ENCODE results near the gene RNF121. TPM values are rescaled to one million over a fixed set of nuclear protein-coding genes. Genes with fewer than 3 reads are reported as not detected.

The RNF121 gene
- polyA plus RNA-seq, 2 donors, result 9.6 to 15.2 TPM

GRCh38 chr11:71977743-71978418 is 49.0 kb downstream of the RNF121 start:
- WGBS, 2 donors, result 41 to 47% methylated on average over 7 of the region's 7 CpGs
- Histone ChIP-seq H3K27ac (ENCODE audit: low read depth in 2 of 2, low read length in 1 of 2) (no peak overlapping the region), H3K4me1 (ENCODE audit: control insufficient read depth in 2 of 2, insufficient read depth in 2 of 2, low read length in 1 of 2) (peaks cover 0 to 2% of the 10 kb centered on the region in 2 donors), H3K36me3 (ENCODE audit: control insufficient read depth in 2 of 2, insufficient read depth in 2 of 2, low read length in 1 of 2) (peaks cover 0 to 2% of the 10 kb centered on the region in 2 donors), H3K27me3 (ENCODE audit: control insufficient read depth in 1 of 2, insufficient read depth in 2 of 2, low read length in 2 of 2) (no peaks in the 10 kb centered on the region), H3K4me3 (ENCODE audit: low read depth in 1 of 2, low read length in 2 of 2) (no peak overlapping the region), H3K9me3 (ENCODE audit: control insufficient read depth in 2 of 2, insufficient read depth in 1 of 2, low read depth in 1 of 2, low read length in 1 of 2) (no peaks in the 10 kb centered on the region)

GRCh38 chr11:71979094-71979493 is 50.2 kb downstream of the RNF121 start:
- Histone ChIP-seq H3K4me1 (ENCODE audit: control insufficient read depth in 2 of 2, insufficient read depth in 2 of 2, low read length in 1 of 2) (peaks cover 0 to 2% of the 10 kb centered on the region in 2 donors), H3K27me3 (ENCODE audit: control insufficient read depth in 1 of 2, insufficient read depth in 2 of 2, low read length in 2 of 2) (no peaks in the 10 kb centered on the region), H3K36me3 (ENCODE audit: control insufficient read depth in 2 of 2, insufficient read depth in 2 of 2, low read length in 1 of 2) (peaks cover 0 to 8% of the 10 kb centered on the region in 2 donors), H3K4me3 (ENCODE audit: low read depth in 1 of 2, low read length in 2 of 2) (no peak overlapping the region), H3K9me3 (ENCODE audit: control insufficient read depth in 2 of 2, insufficient read depth in 1 of 2, low read depth in 1 of 2, low read length in 1 of 2) (no peaks in the 10 kb centered on the region), H3K27ac (ENCODE audit: low read depth in 2 of 2, low read length in 1 of 2) (no peak overlapping the region)
- 92 to 97% methylated on average over 4 of the region's 4 CpGs for WGBS, 2 donors

GRCh38 chr11:71979602-71980001 is 50.8 kb downstream of the RNF121 start:
- Histone ChIP-seq H3K27ac (ENCODE audit: low read depth in 2 of 2, low read length in 1 of 2) (no peak overlapping the region), H3K36me3 (ENCODE audit: control insufficient read depth in 2 of 2, insufficient read depth in 2 of 2, low read length in 1 of 2) (peaks cover 0 to 8% of the 10 kb centered on the region in 2 donors), H3K27me3 (ENCODE audit: control insufficient read depth in 1 of 2, insufficient read depth in 2 of 2, low read length in 2 of 2) (no peaks in the 10 kb centered on the region), H3K4me3 (ENCODE audit: low read depth in 1 of 2, low read length in 2 of 2) (no peak overlapping the region), H3K9me3 (ENCODE audit: control insufficient read depth in 2 of 2, insufficient read depth in 1 of 2, low read depth in 1 of 2, low read length in 1 of 2) (no peaks in the 10 kb centered on the region), H3K4me1 (ENCODE audit: control insufficient read depth in 2 of 2, insufficient read depth in 2 of 2, low read length in 1 of 2) (peaks cover 0 to 2% of the 10 kb centered on the region in 2 donors)
- 83 to 85% methylated on average over 3 of the region's 3 CpGs for WGBS, 2 donors

- H3K27ac ChIP-seq (ENCODE audit: low read depth in 2 of 2, low read length in 1 of 2), result peak overlapping the region in 1 of 2 donors; percentile 29
- H3K4me1 ChIP-seq (ENCODE audit: control insufficient read depth in 2 of 2, insufficient read depth in 2 of 2, low read length in 1 of 2), result no peaks in the 10 kb centered on the region
- no peak overlapping the region for H3K4me3 ChIP-seq (ENCODE audit: low read depth in 1 of 2, low read length in 2 of 2)
- H3K27me3 ChIP-seq (ENCODE audit: control insufficient read depth in 1 of 2, insufficient read depth in 2 of 2, low read length in 2 of 2), result no peaks in the 10 kb centered on the region
- 81 to 92% methylated on average over 2 of the region's 2 CpGs for WGBS, 2 donors
- H3K9me3 ChIP-seq (ENCODE audit: control insufficient read depth in 2 of 2, insufficient read depth in 1 of 2, low read depth in 1 of 2, low read length in 1 of 2), result no peaks in the 10 kb centered on the region
- H3K36me3 ChIP-seq (ENCODE audit: control insufficient read depth in 2 of 2, insufficient read depth in 2 of 2, low read length in 1 of 2), result peaks cover 0 to 8% of the 10 kb centered on the region in 2 donors
These were observed 57.3 kb downstream of the RNF121 start for GRCh38 chr11:71986131-71986530.

GRCh38 chr11:71987521-71987920 is 58.7 kb downstream of the RNF121 start:
- H3K9me3 ChIP-seq (ENCODE audit: control insufficient read depth in 2 of 2, insufficient read depth in 1 of 2, low read depth in 1 of 2, low read length in 1 of 2), result no peaks in the 10 kb centered on the region
- H3K4me3 ChIP-seq (ENCODE audit: low read depth in 1 of 2, low read length in 2 of 2), result no peak overlapping the region
- 23 to 35% methylated on average over 2 of the region's 2 CpGs for WGBS, 2 donors
- H3K27ac ChIP-seq (ENCODE audit: low read depth in 2 of 2, low read length in 1 of 2), result no peak overlapping the region
- no peaks in the 10 kb centered on the region for H3K27me3 ChIP-seq (ENCODE audit: control insufficient read depth in 1 of 2, insufficient read depth in 2 of 2, low read length in 2 of 2)
- H3K36me3 ChIP-seq (ENCODE audit: control insufficient read depth in 2 of 2, insufficient read depth in 2 of 2, low read length in 1 of 2), result peaks cover 0 to 6% of the 10 kb centered on the region in 2 donors
- no peaks in the 10 kb centered on the region for H3K4me1 ChIP-seq (ENCODE audit: control insufficient read depth in 2 of 2, insufficient read depth in 2 of 2, low read length in 1 of 2)

GRCh38 chr11:71988050-71988449 is 59.2 kb downstream of the RNF121 start:
- H3K36me3 ChIP-seq (ENCODE audit: control insufficient read depth in 2 of 2, insufficient read depth in 2 of 2, low read length in 1 of 2), result peaks cover 0 to 6% of the 10 kb centered on the region in 2 donors
- WGBS, 2 donors, result 37 to 50% methylated on average over 3 of the region's 3 CpGs
- H3K4me3 ChIP-seq (ENCODE audit: low read depth in 1 of 2, low read length in 2 of 2), result no peak overlapping the region
- H3K9me3 ChIP-seq (ENCODE audit: control insufficient read depth in 2 of 2, insufficient read depth in 1 of 2, low read depth in 1 of 2, low read length in 1 of 2), result no peaks in the 10 kb centered on the region
- no peaks in the 10 kb centered on the region for H3K4me1 ChIP-seq (ENCODE audit: control insufficient read depth in 2 of 2, insufficient read depth in 2 of 2, low read length in 1 of 2)
- peak overlapping the region in 1 of 2 donors; percentile 15 for H3K27ac ChIP-seq (ENCODE audit: low read depth in 2 of 2, low read length in 1 of 2)
- no peaks in the 10 kb centered on the region for H3K27me3 ChIP-seq (ENCODE audit: control insufficient read depth in 1 of 2, insufficient read depth in 2 of 2, low read length in 2 of 2)

- Histone ChIP-seq H3K36me3 (ENCODE audit: control insufficient read depth in 2 of 2, insufficient read depth in 2 of 2, low read length in 1 of 2) (peaks cover 0 to 4% of the 10 kb centered on the region in 2 donors), H3K27me3 (ENCODE audit: control insufficient read depth in 1 of 2, insufficient read depth in 2 of 2, low read length in 2 of 2) (no peaks in the 10 kb centered on the region), H3K4me3 (ENCODE audit: low read depth in 1 of 2, low read length in 2 of 2) (no peak overlapping the region), H3K9me3 (ENCODE audit: control insufficient read depth in 2 of 2, insufficient read depth in 1 of 2, low read depth in 1 of 2, low read length in 1 of 2) (no peaks in the 10 kb centered on the region), H3K4me1 (ENCODE audit: control insufficient read depth in 2 of 2, insufficient read depth in 2 of 2, low read length in 1 of 2) (no peaks in the 10 kb centered on the region), H3K27ac (ENCODE audit: low read depth in 2 of 2, low read length in 1 of 2) (no peak overlapping the region)
- 62% methylated on average over 3 of the region's 3 CpGs for WGBS, 2 donors
These were observed 61.9 kb downstream of the RNF121 start for GRCh38 chr11:71990701-71991100.

- no peak overlapping the region for H3K27ac ChIP-seq (ENCODE audit: low read depth in 2 of 2, low read length in 1 of 2)
These were observed 62.6 kb downstream of the RNF121 start for GRCh38 chr11:71991494-71991893.

GRCh38 chr11:71992136-71992730 is 63.4 kb downstream of the RNF121 start:
- 69 to 79% methylated on average over 3 of the region's 3 CpGs for WGBS, 2 donors

More at GRCh38 chr11:71991494-71991893, 62.6 kb downstream of the RNF121 start:
- no peaks in the 10 kb centered on the region for H3K27me3 ChIP-seq (ENCODE audit: control insufficient read depth in 1 of 2, insufficient read depth in 2 of 2, low read length in 2 of 2)
- H3K9me3 ChIP-seq (ENCODE audit: control insufficient read depth in 2 of 2, insufficient read depth in 1 of 2, low read depth in 1 of 2, low read length in 1 of 2), result no peaks in the 10 kb centered on the region
- no peaks in the 10 kb centered on the region for H3K4me1 ChIP-seq (ENCODE audit: control insufficient read depth in 2 of 2, insufficient read depth in 2 of 2, low read length in 1 of 2)
- H3K36me3 ChIP-seq (ENCODE audit: control insufficient read depth in 2 of 2, insufficient read depth in 2 of 2, low read length in 1 of 2), result peaks cover 0 to 4% of the 10 kb centered on the region in 2 donors
- 88 to 89% methylated on average over 3 of the region's 3 CpGs for WGBS, 2 donors
- H3K4me3 ChIP-seq (ENCODE audit: low read depth in 1 of 2, low read length in 2 of 2), result no peak overlapping the region

GRCh38 chr11:71994786-71995185 is 65.9 kb downstream of the RNF121 start:
- H3K9me3 ChIP-seq (ENCODE audit: control insufficient read depth in 2 of 2, insufficient read depth in 1 of 2, low read depth in 1 of 2, low read length in 1 of 2), result no peaks in the 10 kb centered on the region
- 85% methylated on average over 3 of the region's 3 CpGs for WGBS, 2 donors
- H3K27ac ChIP-seq (ENCODE audit: low read depth in 2 of 2, low read length in 1 of 2), result no peak overlapping the region
- H3K4me3 ChIP-seq (ENCODE audit: low read depth in 1 of 2, low read length in 2 of 2), result no peak overlapping the region
- H3K36me3 ChIP-seq (ENCODE audit: control insufficient read depth in 2 of 2, insufficient read depth in 2 of 2, low read length in 1 of 2), result peaks cover 0 to 6% of the 10 kb centered on the region in 2 donors
- H3K4me1 ChIP-seq (ENCODE audit: control insufficient read depth in 2 of 2, insufficient read depth in 2 of 2, low read length in 1 of 2), result peaks cover 1 to 4% of the 10 kb centered on the region in 2 donors
- H3K27me3 ChIP-seq (ENCODE audit: control insufficient read depth in 1 of 2, insufficient read depth in 2 of 2, low read length in 2 of 2), result no peaks in the 10 kb centered on the region

More at GRCh38 chr11:71992136-71992730, 63.4 kb downstream of the RNF121 start:
- Histone ChIP-seq H3K27ac (ENCODE audit: low read depth in 2 of 2, low read length in 1 of 2) (no peak overlapping the region), H3K4me3 (ENCODE audit: low read depth in 1 of 2, low read length in 2 of 2) (no peak overlapping the region), H3K4me1 (ENCODE audit: control insufficient read depth in 2 of 2, insufficient read depth in 2 of 2, low read length in 1 of 2) (no peaks in the 10 kb centered on the region), H3K9me3 (ENCODE audit: control insufficient read depth in 2 of 2, insufficient read depth in 1 of 2, low read depth in 1 of 2, low read length in 1 of 2) (no peaks in the 10 kb centered on the region), H3K36me3 (ENCODE audit: control insufficient read depth in 2 of 2, insufficient read depth in 2 of 2, low read length in 1 of 2) (peaks cover 0 to 6% of the 10 kb centered on the region in 2 donors), H3K27me3 (ENCODE audit: control insufficient read depth in 1 of 2, insufficient read depth in 2 of 2, low read length in 2 of 2) (no peaks in the 10 kb centered on the region)

Measured in esophagus (tissue), 2 donors.